Omental fat pad (tissue), 4 donors: ENCODE results near the gene FOXJ2. TPM values are rescaled to one million over a fixed set of nuclear protein-coding genes. Genes with fewer than 3 reads are reported as not detected.

ENCODE experiments used
- ATAC-seq: fragments of 150-250 bp; one replicate; pipeline ENCODE4 v1.9.1; 2016; ENCODE audit warnings: mild to moderate bottlenecking, moderate library complexity; ENCODE audit not compliant: low FRiP score
- DNase-seq: peaks from one replicate; pipeline ENCODE4 v3.0.0-alpha.2; 2019; ENCODE audit warnings: low spot score
- total RNA-seq, 4 donors: library from RNA; depleted of rRNA; stranded (reverse); fragments of >200 nt; gene quantifications; one replicate each; pipeline ENCODE4 v1.1.0, GENCODE V29; 2016
- TF ChIP-seq, protein P1 (sequence below), 3 donors: fragments of 450-650 bp; IDR thresholded peaks; one replicate each; pipeline ENCODE4 v1.5.1; 2016 to 2017; ENCODE audit warnings: antibody characterized with exemption in 3 of 3, mild to moderate bottlenecking in 3 of 3, moderate library complexity in 2 of 3

Gene FOXJ2
- total RNA-seq, 4 donors from 2014 or later: 9.2 to 17.2 (median 13.0) TPM

DNA sequence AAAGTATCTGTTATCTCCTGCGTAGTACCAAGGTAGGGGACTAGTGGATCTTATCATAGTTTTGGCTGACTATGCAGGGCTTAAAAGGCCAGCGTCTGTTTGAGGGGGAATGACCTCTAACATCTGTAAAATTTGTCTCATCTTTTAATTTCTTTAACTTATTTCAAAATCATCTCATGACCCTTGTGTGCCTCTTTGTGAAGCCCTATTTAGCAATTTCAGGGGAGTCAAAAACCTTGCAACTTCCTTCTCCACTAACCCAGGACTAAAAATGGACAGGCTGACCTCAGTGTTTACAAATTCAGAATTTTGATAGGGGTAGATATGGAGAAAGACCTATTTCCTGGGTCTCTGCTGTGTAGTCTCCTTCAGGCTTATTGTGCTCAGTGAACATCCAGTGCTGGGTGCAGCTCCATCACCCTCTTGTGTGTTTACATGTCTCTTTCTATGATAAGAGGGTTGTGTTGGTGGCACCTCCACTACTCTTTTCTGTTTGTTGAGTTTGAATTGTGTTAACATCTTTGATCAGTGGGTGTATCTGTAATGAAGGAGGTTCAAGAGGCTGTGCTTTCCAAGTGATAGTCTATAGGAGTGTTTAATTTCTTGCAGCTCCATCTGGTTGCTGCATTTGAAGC, 63.9 kb downstream of the FOXJ2 start:
- ATAC-seq: no peak
- DNase-seq: no peak
- TF ChIP-seq, protein P1, sequence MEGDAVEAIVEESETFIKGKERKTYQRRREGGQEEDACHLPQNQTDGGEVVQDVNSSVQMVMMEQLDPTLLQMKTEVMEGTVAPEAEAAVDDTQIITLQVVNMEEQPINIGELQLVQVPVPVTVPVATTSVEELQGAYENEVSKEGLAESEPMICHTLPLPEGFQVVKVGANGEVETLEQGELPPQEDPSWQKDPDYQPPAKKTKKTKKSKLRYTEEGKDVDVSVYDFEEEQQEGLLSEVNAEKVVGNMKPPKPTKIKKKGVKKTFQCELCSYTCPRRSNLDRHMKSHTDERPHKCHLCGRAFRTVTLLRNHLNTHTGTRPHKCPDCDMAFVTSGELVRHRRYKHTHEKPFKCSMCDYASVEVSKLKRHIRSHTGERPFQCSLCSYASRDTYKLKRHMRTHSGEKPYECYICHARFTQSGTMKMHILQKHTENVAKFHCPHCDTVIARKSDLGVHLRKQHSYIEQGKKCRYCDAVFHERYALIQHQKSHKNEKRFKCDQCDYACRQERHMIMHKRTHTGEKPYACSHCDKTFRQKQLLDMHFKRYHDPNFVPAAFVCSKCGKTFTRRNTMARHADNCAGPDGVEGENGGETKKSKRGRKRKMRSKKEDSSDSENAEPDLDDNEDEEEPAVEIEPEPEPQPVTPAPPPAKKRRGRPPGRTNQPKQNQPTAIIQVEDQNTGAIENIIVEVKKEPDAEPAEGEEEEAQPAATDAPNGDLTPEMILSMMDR (IDR thresholded peaks at IDR 0.05): no peak

DNA sequence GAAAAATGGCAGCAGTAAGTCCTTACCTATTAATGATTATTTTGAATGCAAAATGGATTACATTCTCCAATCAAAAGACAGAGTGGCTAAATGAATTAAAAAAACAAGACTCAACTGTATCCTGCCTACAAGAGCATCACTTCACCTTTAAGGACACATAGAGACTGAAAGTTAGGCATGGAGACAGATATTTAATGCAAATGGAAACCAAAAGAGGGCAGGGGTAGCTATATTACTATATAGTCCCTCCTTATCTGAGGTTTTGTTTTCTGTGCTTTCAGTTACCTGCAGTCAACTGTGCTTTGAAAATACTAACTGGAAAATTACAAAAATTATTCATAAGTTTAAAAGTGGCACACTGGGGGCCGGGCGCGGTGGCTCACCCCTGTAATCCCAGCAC, 66.7 kb downstream of the FOXJ2 start:
- ATAC-seq: no peak
- TF ChIP-seq, protein P1 (IDR thresholded peaks at IDR 0.05): no peak

More for the DNA sequence above, 66.7 kb downstream of the FOXJ2 start:
- DNase-seq: no peak

Other genes with a start within 250 kb of the FOXJ2 start
- under 1 TPM in 1 of 4 donors, not detected in 3; 0.63 TPM for gene NANOG, start 243.3 kb upstream of the FOXJ2 start, total RNA-seq
- not detected for gene SLC2A14, start 159.8 kb upstream of the FOXJ2 start, total RNA-seq
- gene SLC2A3, start 96.5 kb upstream of the FOXJ2 start, total RNA-seq: 100 to 1,000 TPM in 3 of 4 donors, 10 to 100 TPM in 1; 72.5 to 156 (median 135) TPM
- 10 to 100 TPM; 15.6 to 43.0 (median 30.3) TPM for gene C3AR1, start 33.6 kb downstream of the FOXJ2 start, total RNA-seq
- gene NECAP1, start 49.6 kb downstream of the FOXJ2 start, total RNA-seq: 10 to 100 TPM; 30.1 to 45.3 (median 33.1) TPM
- 10 to 100 TPM in 1 of 4 donors, 1 to 10 TPM in 2, under 1 TPM in 1; 0.46 to 21.4 (median 4.9) TPM for gene CLEC4A, start 90.9 kb downstream of the FOXJ2 start, total RNA-seq
- under 1 TPM in 1 of 4 donors, not detected in 3; 0.32 TPM for gene ZNF705A, start 124.3 kb downstream of the FOXJ2 start, total RNA-seq
- gene FAM90A1, start 194.9 kb downstream of the FOXJ2 start, total RNA-seq: not detected